GM12878 (cell line): ENCODE data around the gene MID2. TPM values are rescaled to one million over a fixed set of nuclear protein-coding genes. Genes with fewer than 3 reads are reported as not detected.

Experiments used
- ATAC-seq: fragments of 200-7000 bp; cut with Tn5 transposase; 3 replicates; pipeline ENCODE4 v1.9.1; 2020; ENCODE audit warnings: mild to moderate bottlenecking, moderate library complexity
- BruUV-seq: library from RNA; stranded (reverse); fragments of 400-500 nt; replicated peaks from 2 replicates; lab custom pipeline; 2021; lab: Mats Ljungman, UMichigan
- CTCF ChIA-PET: fragments of 300-600 bp; sonication (Branson Sonifier 250); formaldehyde crosslinking; extraction: SDS; loops from one replicate; lab custom pipeline; 2021; ENCODE audit warnings: inconsistent platforms; lab: Yijun Ruan, JAX
- POLR2A ChIA-PET: fragments of 350-600 bp; formaldehyde crosslinking; extraction: SDS; loops from one replicate; lab custom pipeline; 2021; ENCODE audit warnings: inconsistent platforms; lab: Charles Lee
- RAD21 ChIA-PET: fragments of 300-600 bp; sonication (Branson Sonifier 250); formaldehyde crosslinking; loops from one replicate; lab custom pipeline; 2023; ENCODE audit warnings: antibody characterized with exemption; ENCODE audit not compliant: unreplicated experiment; lab: Charles Lee
- SMC1A ChIA-PET: fragments of 300-600 bp; sonication (Branson Sonifier 250); formaldehyde crosslinking; loops from one replicate; lab custom pipeline; 2023; ENCODE audit not compliant: unreplicated experiment, uncharacterized antibody; lab: Charles Lee
- DNase-seq: peaks from one replicate; pipeline ENCODE4 v3.0.0-alpha.2; 2011; ENCODE audit warnings: low read depth, low spot score
- FAIRE-seq: peaks from 3 replicates; lab custom pipeline; 2011; peaks lifted over from hg19 to GRCh38; lab: Jason Lieb, UNC
- H2AFZ ChIP-seq: 2 replicates; pipeline ENCODE4 v1.6.0; 2011; ENCODE audit warnings: low read depth, low read length, control low read depth; ENCODE audit not compliant: control insufficient read depth
- H3K27ac ChIP-seq: 2 replicates; pipeline ENCODE4 v1.5.1; 2011; ENCODE audit warnings: control low read depth; ENCODE audit not compliant: control insufficient read depth, insufficient read depth
- H3K27me3 ChIP-seq, 2 experiments: replicated peaks in 1 of 2; 2 replicates each; pipeline versions ENCODE4 v1.6.0 to v1.6.1; 2011; ENCODE audit warnings: low read length in 1 of 2; ENCODE audit not compliant: control insufficient read depth in 2 of 2, insufficient read depth in 2 of 2
- H3K36me3 ChIP-seq, 2 experiments: 2 replicates each; pipeline ENCODE4 v1.5.1; 2011; ENCODE audit warnings: low read length in 1 of 2; ENCODE audit not compliant: control insufficient read depth in 2 of 2, insufficient read depth in 2 of 2
- H3K4me1 ChIP-seq: 2 replicates; pipeline ENCODE4 v1.6.1; 2011; ENCODE audit warnings: mild to moderate bottlenecking, low read length, moderate library complexity, mixed read lengths; ENCODE audit not compliant: control insufficient read depth, insufficient read depth
- H3K4me2 ChIP-seq: 2 replicates; pipeline ENCODE4 v1.6.0; 2011; ENCODE audit warnings: control low read depth; ENCODE audit not compliant: control insufficient read depth, insufficient read depth
- H3K4me3 ChIP-seq: fragments of 200-600 bp; sonication (generic); 2 replicates; pipeline ENCODE4 v1.5.1; 2016
- H3K79me2 ChIP-seq: 2 replicates; pipeline ENCODE4 v1.6.0; 2011; ENCODE audit warnings: low read length; ENCODE audit not compliant: control insufficient read depth, insufficient read depth
- H3K9ac ChIP-seq: 2 replicates; pipeline ENCODE4 v1.8.0; 2011; ENCODE audit warnings: low read length, control low read depth, mixed read lengths; ENCODE audit not compliant: control insufficient read depth, insufficient read depth
- H3K9me3 ChIP-seq: replicated peaks from 3 replicates; pipeline ENCODE4 v1.5.1; 2011; ENCODE audit warnings: mild to moderate bottlenecking, low read length; ENCODE audit not compliant: control insufficient read depth, insufficient read depth
- H4K20me1 ChIP-seq: 2 replicates; pipeline ENCODE4 v1.6.0; 2011; ENCODE audit not compliant: control insufficient read depth, insufficient read depth
- BHLHE40 ChIP-seq, 2 experiments: fragments of 450-650 bp in 1 of 2; IDR thresholded peaks; 2 replicates each; pipeline ENCODE4 v1.6.1; 2011 to 2017; ENCODE audit warnings: low read depth in 2 of 2, borderline replicate concordance in 1 of 2, improper control_type of control experiment in 1 of 2, low read length in 1 of 2, mild to moderate bottlenecking in 1 of 2
- CEBPB ChIP-seq, 2 experiments: fragments of 150-350 bp in 1 of 2; IDR thresholded peaks; 2 replicates each; pipeline ENCODE4 v1.6.1; 2012 to 2014; ENCODE audit warnings: low read depth in 2 of 2, low read length in 2 of 2, borderline replicate concordance in 1 of 2, inconsistent platforms in 1 of 2
- CEBPZ ChIP-seq: fragments of 150-350 bp; IDR thresholded peaks from 2 replicates; pipeline ENCODE4 v1.6.1; 2016; ENCODE audit warnings: low read depth, low read length
- EP300 ChIP-seq, 2 experiments: fragments of 150-350 bp in 1 of 2; IDR thresholded peaks; 2 replicates each; pipeline ENCODE4 v1.6.1; 2011 to 2012; ENCODE audit warnings: low read depth in 2 of 2, low read length in 2 of 2, borderline replicate concordance in 1 of 2, improper control_type of control experiment in 1 of 2, inconsistent platforms in 1 of 2; ENCODE audit not compliant: control insufficient read depth in 1 of 2
- LARP7 ChIP-seq: fragments of 450-650 bp; IDR thresholded peaks from 2 replicates; pipeline ENCODE4 v1.6.1; 2017; ENCODE audit warnings: mild to moderate bottlenecking
- NR2C2 ChIP-seq: IDR thresholded peaks from 2 replicates; pipeline ENCODE4 v1.6.1; 2011; ENCODE audit warnings: borderline replicate concordance, low read depth; ENCODE audit not compliant: control insufficient read depth, insufficient read length
- POLR2A ChIP-seq: IDR thresholded peaks from 2 replicates; pipeline ENCODE4 v1.6.1; 2011; ENCODE audit warnings: low read depth, mild to moderate bottlenecking, low read length
- RAD51 ChIP-seq: fragments of 450-650 bp; IDR thresholded peaks from 2 replicates; pipeline ENCODE4 v1.6.1; 2016; ENCODE audit warnings: moderate library complexity, mild to moderate bottlenecking, inconsistent platforms
- RCOR1 ChIP-seq: conservative IDR thresholded peaks from 2 replicates; pipeline ENCODE4 v1.6.1; 2012; ENCODE audit warnings: low read depth, low read length, improper control_type of control experiment
- RELB ChIP-seq: fragments of 450-650 bp; IDR thresholded peaks from 2 replicates; pipeline ENCODE4 v1.6.1; 2017; ENCODE audit warnings: low read depth, mild to moderate bottlenecking, moderate library complexity
- SRF ChIP-seq, 2 experiments: IDR thresholded peaks; 2 replicates each; pipeline ENCODE4 v1.6.1; 2011; ENCODE audit warnings: low read depth in 2 of 2, low read length in 2 of 2, mild to moderate bottlenecking in 1 of 2, moderate library complexity in 1 of 2
- STAT3 ChIP-seq: IDR thresholded peaks from 2 replicates; pipeline ENCODE4 v1.6.1; 2011; ENCODE audit warnings: low read depth, low read length, improper control_type of control experiment
- SUZ12 ChIP-seq: fragments of 200-600 bp; sonication (generic); IDR thresholded peaks from one replicate; pipeline ENCODE4 v1.6.1; 2018; ENCODE audit warnings: antibody characterized with exemption, mild to moderate bottlenecking; ENCODE audit not compliant: unreplicated experiment
- ZNF217 ChIP-seq: fragments of 450-650 bp; IDR thresholded peaks from 2 replicates; pipeline ENCODE4 v1.6.1; 2017; ENCODE audit warnings: antibody characterized with exemption, mild to moderate bottlenecking
- WGBS: methylation state at CpG from one replicate; pipeline ENCODE4 v1.1.6; 2016; ENCODE audit warnings: low lambda C conversion rate; ENCODE audit not compliant: insufficient replicate concordance, insufficient coverage; ENCODE audit errors: missing lambda C conversion rate; 5-methylcytosine and 5-hydroxymethylcytosine counted together
- in situ Hi-C: fragments of 300-500 bp; cut with MboI; formaldehyde crosslinking; loops from 9 replicates; pipeline ENCODE4 v1.14.3; 2018; ENCODE audit warnings: mixed read lengths
- intact Hi-C: fragments of 100-400 bp; cut with micrococcal nuclease; formaldehyde crosslinking; loops from one replicate; pipeline ENCODE4 v1.14.2; 2022; ENCODE audit not compliant: unreplicated experiment
- polyA plus RNA-seq, 11 experiments: library from polyadenylated mRNA; depleted of rRNA in 4 of 11; unstranded in 6 of 11; stranded (reverse) in 5 of 11; fragments of >200 nt; fragmentation: Nextera tagmentation in 4 of 11; fragmentation: Illumina TruSeq in 1 of 11; extraction: Ambion mirVana in 4 of 11; extraction: Trizol in 1 of 11; gene quantifications; 1 replicate in 1 of 11; 2 replicates in 10 of 11; pipeline versions ENCODE4 v1.2.1 to v1.2.3, GENCODE V29; 2011 to 2016; ENCODE audit warnings: inconsistent platforms in 2 of 11, missing spikeins in 2 of 11, low read depth in 1 of 11
- total RNA-seq, 4 experiments: library from RNA; depleted of rRNA in 3 of 4; stranded (reverse); fragments of >200 nt in 3 of 4; fragmentation: Illumina TruSeq in 1 of 4; extraction: Trizol in 1 of 4; gene quantifications; 2 replicates each; pipeline versions ENCODE4 v1.2.1 to v1.2.3, GENCODE V29; 2013 to 2021
- TF ChIP-seq, protein P1 (sequence below): fragments of 450-650 bp; IDR thresholded peaks from 2 replicates; pipeline ENCODE4 v1.6.1; 2018; ENCODE audit warnings: mild to moderate bottlenecking, low read depth, moderate library complexity; ENCODE audit not compliant: partially characterized antibody

Gene MID2
- total and polyA plus RNA-seq, 10 of the 15 experiments (the other 5 are each of a cell fraction or from before 2014, with no cell fraction given), result 0.04 to 0.21 TPM; not detected in 8

GRCh38 chrX:107848591-107848990, 22.9 kb downstream of the MID2 start:
- ATAC-seq, result no peak
- in situ Hi-C loops, result no loop called here
- no peaks in the 10 kb centered on the region for H3K36me3 ChIP-seq
- no peak overlapping the region for H3K4me3 ChIP-seq
- H3K27ac ChIP-seq, result no peak overlapping the region
- 0% methylated on average over 2 of the region's 2 CpGs for WGBS
- TF ChIP-seq POLR2A, result no peak
- no peak for TF ChIP-seq CEBPB (IDR thresholded peaks at IDR 0.05; ENCODE audit: borderline replicate concordance in 1 of 2, low read depth in 2 of 2, low read length in 2 of 2)
- no peak for TF ChIP-seq RAD51
- TF ChIP-seq ZNF217, result no peak
- no peak for TF ChIP-seq CEBPZ
- TF ChIP-seq EP300 (IDR thresholded peaks at IDR 0.05; ENCODE audit: borderline replicate concordance in 1 of 2, control insufficient read depth in 1 of 2, low read depth in 2 of 2, low read length in 2 of 2), result no peak
- TF ChIP-seq SUZ12, result no peak
- no peak for TF ChIP-seq LARP7
- no peak for TF ChIP-seq BHLHE40 (IDR thresholded peaks at IDR 0.05; ENCODE audit: borderline replicate concordance in 1 of 2, low read depth in 2 of 2, low read length in 1 of 2)
- TF ChIP-seq, protein P1, sequence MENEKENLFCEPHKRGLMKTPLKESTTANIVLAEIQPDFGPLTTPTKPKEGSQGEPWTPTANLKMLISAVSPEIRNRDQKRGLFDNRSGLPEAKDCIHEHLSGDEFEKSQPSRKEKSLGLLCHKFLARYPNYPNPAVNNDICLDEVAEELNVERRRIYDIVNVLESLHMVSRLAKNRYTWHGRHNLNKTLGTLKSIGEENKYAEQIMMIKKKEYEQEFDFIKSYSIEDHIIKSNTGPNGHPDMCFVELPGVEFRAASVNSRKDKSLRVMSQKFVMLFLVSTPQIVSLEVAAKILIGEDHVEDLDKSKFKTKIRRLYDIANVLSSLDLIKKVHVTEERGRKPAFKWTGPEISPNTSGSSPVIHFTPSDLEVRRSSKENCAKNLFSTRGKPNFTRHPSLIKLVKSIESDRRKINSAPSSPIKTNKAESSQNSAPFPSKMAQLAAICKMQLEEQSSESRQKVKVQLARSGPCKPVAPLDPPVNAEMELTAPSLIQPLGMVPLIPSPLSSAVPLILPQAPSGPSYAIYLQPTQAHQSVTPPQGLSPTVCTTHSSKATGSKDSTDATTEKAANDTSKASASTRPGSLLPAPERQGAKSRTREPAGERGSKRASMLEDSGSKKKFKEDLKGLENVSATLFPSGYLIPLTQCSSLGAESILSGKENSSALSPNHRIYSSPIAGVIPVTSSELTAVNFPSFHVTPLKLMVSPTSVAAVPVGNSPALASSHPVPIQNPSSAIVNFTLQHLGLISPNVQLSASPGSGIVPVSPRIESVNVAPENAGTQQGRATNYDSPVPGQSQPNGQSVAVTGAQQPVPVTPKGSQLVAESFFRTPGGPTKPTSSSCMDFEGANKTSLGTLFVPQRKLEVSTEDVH, result no peak
- TF ChIP-seq NR2C2, result no peak
- no peak for TF ChIP-seq SRF (IDR thresholded peaks at IDR 0.05; ENCODE audit: low read depth in 2 of 2, low read length in 2 of 2)
- TF ChIP-seq RELB, result no peak
- TF ChIP-seq STAT3, result no peak
- no peak for TF ChIP-seq RCOR1
- no TSS peak for BruUV-seq
- H3K9ac ChIP-seq, result no peak overlapping the region
- ChIA-PET CTCF (no interaction called here), RAD21 (no interaction called here), POLR2A (no interaction called here), SMC1A (no interaction called here)
- DNase-seq, result no peak
- H2AFZ ChIP-seq, result no peak overlapping the region
- H3K27me3 ChIP-seq, result no peaks in the 10 kb centered on the region
- H3K79me2 ChIP-seq, result no peaks in the 10 kb centered on the region
- intact Hi-C loops, result no loop called here
- H4K20me1 ChIP-seq, result no peaks in the 10 kb centered on the region
- H3K4me2 ChIP-seq, result no peak overlapping the region
- FAIRE-seq, result no peak
- no peaks in the 10 kb centered on the region for H3K4me1 ChIP-seq
- H3K9me3 ChIP-seq, result no peaks in the 10 kb centered on the region
